Thyroid gland (tissue), 4 donors: Measurements from ENCODE around the gene HOOK1.

Experiments used
- POLR2A ChIP-seq, 2 donors: fragments of 450-650 bp; IDR thresholded peaks; one replicate each; pipeline ENCODE4 v1.6.1; 2017; ENCODE audit warnings: antibody characterized with exemption in 2 of 2, mild to moderate bottlenecking in 2 of 2, moderate library complexity in 1 of 2
- TF ChIP-seq, protein P1 (sequence below), 6 experiments: fragments of 200-600 bp in 3 of 6; fragments of 450-650 bp in 3 of 6; sonication (generic) in 3 of 6; IDR thresholded peaks; one replicate each; pipeline ENCODE4 v1.5.1; 2016 to 2019; ENCODE audit warnings: antibody characterized with exemption in 6 of 6, mild to moderate bottlenecking in 2 of 6, inconsistent platforms in 1 of 6, moderate library complexity in 1 of 6

- TF ChIP-seq, protein P1, sequence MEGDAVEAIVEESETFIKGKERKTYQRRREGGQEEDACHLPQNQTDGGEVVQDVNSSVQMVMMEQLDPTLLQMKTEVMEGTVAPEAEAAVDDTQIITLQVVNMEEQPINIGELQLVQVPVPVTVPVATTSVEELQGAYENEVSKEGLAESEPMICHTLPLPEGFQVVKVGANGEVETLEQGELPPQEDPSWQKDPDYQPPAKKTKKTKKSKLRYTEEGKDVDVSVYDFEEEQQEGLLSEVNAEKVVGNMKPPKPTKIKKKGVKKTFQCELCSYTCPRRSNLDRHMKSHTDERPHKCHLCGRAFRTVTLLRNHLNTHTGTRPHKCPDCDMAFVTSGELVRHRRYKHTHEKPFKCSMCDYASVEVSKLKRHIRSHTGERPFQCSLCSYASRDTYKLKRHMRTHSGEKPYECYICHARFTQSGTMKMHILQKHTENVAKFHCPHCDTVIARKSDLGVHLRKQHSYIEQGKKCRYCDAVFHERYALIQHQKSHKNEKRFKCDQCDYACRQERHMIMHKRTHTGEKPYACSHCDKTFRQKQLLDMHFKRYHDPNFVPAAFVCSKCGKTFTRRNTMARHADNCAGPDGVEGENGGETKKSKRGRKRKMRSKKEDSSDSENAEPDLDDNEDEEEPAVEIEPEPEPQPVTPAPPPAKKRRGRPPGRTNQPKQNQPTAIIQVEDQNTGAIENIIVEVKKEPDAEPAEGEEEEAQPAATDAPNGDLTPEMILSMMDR (IDR thresholded peaks at IDR 0.05), result no peak
- no peak for TF ChIP-seq POLR2A (IDR thresholded peaks at IDR 0.05)
Measured at GRCh38 chr1:59833022-59833421, 18.3 kb downstream of the HOOK1 start.
